ENCODE data around the gene IRAK3. TPM values are rescaled to one million over a fixed set of nuclear protein-coding genes. Genes with fewer than 3 reads are reported as not detected.
"Not testable (repeated sequence)": the region's sequence is repeated elsewhere in the genome, so short reads cannot be mapped to it uniquely, and the experiment has no call there.

IRAK3 gene
- polyA plus RNA-seq, 3 donors: 3.2 to 4.7 (median 3.6) TPM

GRCh38 chr12:66165141-66165540 is 23.9 kb upstream of the IRAK3 start:
- DNase-seq (ENCODE audit: extremely low read depth in 1 of 11, low read depth in 9 of 11, low spot score in 4 of 11): no peak

DNA sequence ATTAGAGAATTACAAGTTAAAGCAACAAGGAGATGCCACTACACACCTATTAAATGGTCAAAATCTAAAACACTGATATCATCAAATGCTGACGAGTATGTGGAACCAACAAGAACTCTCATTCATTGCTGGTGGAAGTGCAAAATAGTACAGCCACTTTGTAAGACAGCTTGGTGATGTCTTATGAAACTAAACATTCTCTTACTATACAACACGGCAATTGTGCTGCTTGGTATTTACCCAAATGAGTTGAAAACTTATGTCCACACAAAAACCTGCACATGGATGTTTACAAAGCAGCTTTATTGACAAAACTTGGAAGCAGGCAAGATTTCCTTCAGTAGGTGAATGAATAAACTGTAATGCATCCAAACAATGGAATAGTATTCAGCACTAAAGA is 22.5 kb upstream of the IRAK3 start:
- DNase-seq (ENCODE audit: extremely low read depth in 1 of 11, low read depth in 9 of 11, low spot score in 4 of 11): no peak

- DNase-seq (ENCODE audit: extremely low read depth in 1 of 11, low read depth in 9 of 11, low spot score in 4 of 11): no peak
These were observed 20.6 kb upstream of the IRAK3 start for GRCh38 chr12:66168410-66168809.

DNA sequence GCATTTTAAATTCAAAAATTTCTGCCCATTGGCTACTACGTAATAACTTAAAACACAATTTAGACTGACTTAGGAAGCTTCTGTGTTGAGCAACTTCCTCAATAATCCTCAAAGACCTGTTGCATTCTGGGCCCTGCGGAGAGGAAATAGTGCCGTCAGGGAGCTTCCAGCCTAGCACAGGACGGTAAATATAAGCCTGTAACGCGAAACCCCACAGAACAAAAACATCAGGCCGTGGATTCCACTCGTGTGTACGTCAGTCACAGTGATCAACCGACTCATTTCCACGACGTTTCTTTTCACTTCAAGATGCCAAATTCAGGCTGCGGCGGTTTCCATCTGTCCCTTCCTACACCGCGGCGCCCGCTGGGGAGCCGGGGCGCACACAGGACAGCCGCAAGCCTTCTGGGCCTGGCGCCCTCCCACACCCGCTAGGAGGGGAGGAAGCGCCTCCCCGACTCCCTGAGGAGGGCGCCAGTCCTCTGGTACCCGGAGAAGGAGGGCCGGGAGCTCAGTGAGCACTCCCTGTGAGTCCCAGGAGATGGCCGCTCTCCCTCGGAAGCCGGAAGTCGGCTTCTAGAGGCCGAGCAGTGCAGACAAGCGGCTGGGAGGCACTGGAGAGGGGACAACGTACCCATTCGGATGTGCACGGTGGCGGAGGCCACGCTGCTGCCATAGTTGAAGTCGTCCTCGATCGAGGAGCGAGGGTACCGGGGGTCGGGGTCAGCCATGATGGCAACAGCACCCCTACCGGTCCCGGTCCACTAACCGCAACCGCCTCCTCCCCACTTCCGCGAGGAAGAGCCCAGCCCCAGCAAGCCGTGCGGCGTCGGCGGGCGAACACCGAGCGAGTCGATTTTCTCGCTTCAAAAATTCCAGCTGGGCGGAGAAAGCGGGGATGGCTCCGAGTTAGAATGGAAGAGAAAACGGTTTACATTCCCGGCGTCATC is 19.5 kb upstream of the IRAK3 start, which contains the start of gene TMBIM4:
Gene TMBIM4, minus strand, starts transcription at position 776 of the 950 bp plus-strand sequence. Its CDS starts 45 bp downstream, at position 731.
- DNase-seq (ENCODE audit: extremely low read depth in 1 of 11, low read depth in 9 of 11, low spot score in 4 of 11): peak; percentile 78 to 90 (median 85)

GRCh38 chr12:66170606-66171005 is 18.4 kb upstream of the IRAK3 start:
- no peak for DNase-seq (ENCODE audit: extremely low read depth in 1 of 11, low read depth in 9 of 11, low spot score in 4 of 11)

GRCh38 chr12:66174391-66175325 is 14.4 kb upstream of the IRAK3 start:
- not testable (repeated sequence) for DNase-seq (ENCODE audit: extremely low read depth in 1 of 11, low read depth in 9 of 11, low spot score in 4 of 11)

GRCh38 chr12:66176105-66176900 is 12.7 kb upstream of the IRAK3 start:
- DNase-seq (ENCODE audit: extremely low read depth in 1 of 11, low read depth in 9 of 11, low spot score in 4 of 11): no peak

GRCh38 chr12:66182956-66183355 is 6.1 kb upstream of the IRAK3 start:
- DNase-seq (ENCODE audit: extremely low read depth in 1 of 11, low read depth in 9 of 11, low spot score in 4 of 11): no peak

DNA sequence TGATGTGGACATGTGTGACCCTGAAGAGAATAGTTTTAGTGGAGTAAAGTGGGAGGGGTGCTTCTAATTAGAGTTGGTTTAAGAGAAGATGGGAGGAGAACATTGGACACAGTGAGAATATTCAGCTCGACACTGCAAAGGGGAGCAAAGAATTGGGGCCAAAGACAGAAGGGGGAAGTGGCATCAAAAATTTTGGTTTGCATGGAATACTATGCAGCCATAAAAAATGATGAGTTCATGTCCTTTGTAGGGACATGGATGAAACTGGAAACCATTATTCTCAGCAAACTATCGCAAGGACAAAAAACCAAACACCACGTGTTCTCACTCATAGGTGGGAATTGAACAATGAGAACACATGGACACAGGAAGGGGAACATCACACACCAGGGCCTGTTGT is 4.2 kb upstream of the IRAK3 start:
- not testable (repeated sequence) for DNase-seq (ENCODE audit: extremely low read depth in 1 of 11, low read depth in 9 of 11, low spot score in 4 of 11)

- no peak for DNase-seq (ENCODE audit: extremely low read depth in 1 of 11, low read depth in 9 of 11, low spot score in 4 of 11)
These were observed 2.0 kb upstream of the IRAK3 start for GRCh38 chr12:66187036-66187435.

DNA sequence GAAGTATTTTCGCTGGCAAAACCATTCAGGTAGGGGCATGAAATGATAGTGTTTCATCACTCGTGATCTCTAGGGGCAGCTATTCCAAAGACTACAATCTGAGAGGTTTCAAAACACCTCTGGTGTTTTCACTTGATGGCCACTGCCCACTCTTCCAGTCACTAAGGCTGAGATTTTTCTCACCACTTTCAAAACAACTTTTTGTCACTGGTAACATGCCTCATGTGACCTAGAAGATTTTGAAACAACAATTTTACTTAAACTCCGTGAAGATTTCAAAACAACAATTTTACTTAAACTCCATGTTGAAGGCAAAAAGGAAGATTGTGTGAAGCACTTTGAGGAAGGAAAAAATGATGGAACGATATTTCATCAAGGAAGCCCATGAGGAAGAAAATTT is 1.2 kb upstream of the IRAK3 start:
- DNase-seq (ENCODE audit: extremely low read depth in 1 of 11, low read depth in 9 of 11, low spot score in 4 of 11): no peak

GRCh38 chr12:66189486-66189843 is 451 bp downstream of the IRAK3 start:
- DNase-seq (ENCODE audit: extremely low read depth in 1 of 11, low read depth in 9 of 11, low spot score in 4 of 11): no peak

DNA sequence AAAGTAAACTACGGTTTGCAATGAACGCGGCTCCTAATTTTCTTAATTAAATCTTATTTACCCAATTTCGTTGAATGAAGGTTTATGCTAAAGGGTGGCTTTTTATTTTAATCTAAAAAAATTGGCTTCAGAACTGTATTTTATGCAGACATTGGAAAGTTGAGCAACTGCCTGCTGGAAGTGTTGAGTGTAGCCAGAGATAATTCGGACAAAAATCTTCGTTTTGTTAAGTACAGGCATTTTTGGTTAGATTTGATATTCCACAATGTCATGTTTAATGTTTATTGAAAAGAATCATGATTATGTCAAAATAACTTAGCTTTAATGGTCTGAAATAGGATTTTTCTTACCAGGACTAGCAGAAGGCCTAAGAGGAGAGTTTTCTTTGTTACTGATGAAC is 875 bp downstream of the IRAK3 start:
- DNase-seq (ENCODE audit: extremely low read depth in 1 of 11, low read depth in 9 of 11, low spot score in 4 of 11): no peak

- DNase-seq (ENCODE audit: extremely low read depth in 1 of 11, low read depth in 9 of 11, low spot score in 4 of 11): no peak
These were observed 1.7 kb downstream of the IRAK3 start for GRCh38 chr12:66190519-66191370.

DNA sequence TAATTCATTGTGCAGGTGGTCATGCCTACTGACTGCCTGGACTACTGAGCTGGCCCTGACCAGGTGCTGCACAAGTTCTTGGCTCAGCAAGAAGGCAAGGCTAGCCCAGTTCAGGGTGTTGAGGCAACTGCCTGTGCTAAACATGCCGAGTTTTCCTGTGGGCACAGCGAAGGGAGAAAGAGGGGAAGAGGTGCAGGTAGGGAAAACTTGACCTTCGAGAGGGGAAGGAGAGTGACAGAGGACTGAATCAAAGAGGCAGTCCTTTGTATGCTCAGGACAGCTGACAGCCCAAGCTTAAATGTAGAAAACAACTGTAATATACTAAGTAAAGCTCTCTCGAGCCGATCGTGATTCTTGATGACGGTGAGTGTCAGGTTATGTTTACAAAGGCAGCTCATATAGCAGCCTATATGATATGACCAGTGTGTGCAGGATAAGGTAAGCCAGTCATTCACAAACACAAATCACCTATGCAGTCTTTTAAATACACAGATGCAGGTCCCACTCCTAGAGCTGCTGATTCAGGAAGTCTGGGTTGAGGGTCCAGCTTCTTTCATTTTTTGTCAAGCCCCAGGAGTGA is 2.6 kb downstream of the IRAK3 start:
- no peak for DNase-seq (ENCODE audit: extremely low read depth in 1 of 11, low read depth in 9 of 11, low spot score in 4 of 11)

DNA sequence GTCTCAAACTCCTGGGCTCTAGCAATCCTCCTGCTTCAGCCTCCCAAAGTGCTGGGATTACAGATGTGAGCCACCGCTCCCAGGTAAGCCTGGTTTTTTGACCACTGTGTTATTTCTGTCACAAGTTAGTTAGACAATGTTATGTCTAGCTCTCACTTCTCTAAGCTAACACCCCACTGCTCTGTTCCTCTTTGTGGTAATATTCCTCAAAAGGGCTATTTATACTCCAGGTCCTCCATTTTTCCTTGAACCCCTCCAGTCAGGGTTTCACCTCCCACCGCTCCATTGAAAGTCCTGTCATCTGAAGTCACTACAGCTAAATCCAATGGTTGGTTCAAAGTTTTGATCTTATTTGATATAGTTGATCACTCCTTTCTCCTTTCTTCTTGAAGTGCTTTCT is 5.1 kb downstream of the IRAK3 start:
- no peak for DNase-seq (ENCODE audit: extremely low read depth in 1 of 11, low read depth in 9 of 11, low spot score in 4 of 11)

- DNase-seq (ENCODE audit: extremely low read depth in 1 of 11, low read depth in 9 of 11, low spot score in 4 of 11): no peak
These were observed 6.2 kb downstream of the IRAK3 start for GRCh38 chr12:66195242-66195641.

DNA sequence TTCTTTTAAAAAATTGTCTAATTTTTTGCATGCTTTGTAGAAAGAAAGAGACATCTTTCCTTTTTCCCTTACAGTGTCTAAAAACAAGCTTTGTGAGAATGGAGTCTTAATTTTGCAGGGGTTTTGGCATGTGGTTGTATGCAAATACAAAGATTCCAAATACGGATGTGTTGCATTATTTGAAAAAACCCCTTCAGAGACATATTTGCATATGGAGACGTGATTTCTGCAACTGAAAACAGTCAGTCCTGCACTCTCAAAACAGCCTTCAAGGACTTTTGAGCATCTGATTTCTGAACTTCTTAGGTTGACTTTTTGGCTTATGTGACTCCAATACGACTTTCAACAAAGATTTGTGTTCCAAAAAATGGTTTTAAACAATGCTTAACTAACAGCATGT is 7.8 kb downstream of the IRAK3 start:
- no peak for DNase-seq (ENCODE audit: extremely low read depth in 1 of 11, low read depth in 9 of 11, low spot score in 4 of 11)

All from renal cortex interstitium (tissue), 11 donors.